ENCODE measurements around the gene ULK3.
A peak's percentile ranks its signal among the peaks of the same experiment; 100 is the strongest.
"Not testable (repeated sequence)": the region's sequence is repeated elsewhere in the genome, so short reads cannot be mapped to it uniquely, and the experiment has no call there.

The ULK3 gene, protein sequence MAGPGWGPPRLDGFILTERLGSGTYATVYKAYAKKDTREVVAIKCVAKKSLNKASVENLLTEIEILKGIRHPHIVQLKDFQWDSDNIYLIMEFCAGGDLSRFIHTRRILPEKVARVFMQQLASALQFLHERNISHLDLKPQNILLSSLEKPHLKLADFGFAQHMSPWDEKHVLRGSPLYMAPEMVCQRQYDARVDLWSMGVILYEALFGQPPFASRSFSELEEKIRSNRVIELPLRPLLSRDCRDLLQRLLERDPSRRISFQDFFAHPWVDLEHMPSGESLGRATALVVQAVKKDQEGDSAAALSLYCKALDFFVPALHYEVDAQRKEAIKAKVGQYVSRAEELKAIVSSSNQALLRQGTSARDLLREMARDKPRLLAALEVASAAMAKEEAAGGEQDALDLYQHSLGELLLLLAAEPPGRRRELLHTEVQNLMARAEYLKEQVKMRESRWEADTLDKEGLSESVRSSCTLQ

DNA sequence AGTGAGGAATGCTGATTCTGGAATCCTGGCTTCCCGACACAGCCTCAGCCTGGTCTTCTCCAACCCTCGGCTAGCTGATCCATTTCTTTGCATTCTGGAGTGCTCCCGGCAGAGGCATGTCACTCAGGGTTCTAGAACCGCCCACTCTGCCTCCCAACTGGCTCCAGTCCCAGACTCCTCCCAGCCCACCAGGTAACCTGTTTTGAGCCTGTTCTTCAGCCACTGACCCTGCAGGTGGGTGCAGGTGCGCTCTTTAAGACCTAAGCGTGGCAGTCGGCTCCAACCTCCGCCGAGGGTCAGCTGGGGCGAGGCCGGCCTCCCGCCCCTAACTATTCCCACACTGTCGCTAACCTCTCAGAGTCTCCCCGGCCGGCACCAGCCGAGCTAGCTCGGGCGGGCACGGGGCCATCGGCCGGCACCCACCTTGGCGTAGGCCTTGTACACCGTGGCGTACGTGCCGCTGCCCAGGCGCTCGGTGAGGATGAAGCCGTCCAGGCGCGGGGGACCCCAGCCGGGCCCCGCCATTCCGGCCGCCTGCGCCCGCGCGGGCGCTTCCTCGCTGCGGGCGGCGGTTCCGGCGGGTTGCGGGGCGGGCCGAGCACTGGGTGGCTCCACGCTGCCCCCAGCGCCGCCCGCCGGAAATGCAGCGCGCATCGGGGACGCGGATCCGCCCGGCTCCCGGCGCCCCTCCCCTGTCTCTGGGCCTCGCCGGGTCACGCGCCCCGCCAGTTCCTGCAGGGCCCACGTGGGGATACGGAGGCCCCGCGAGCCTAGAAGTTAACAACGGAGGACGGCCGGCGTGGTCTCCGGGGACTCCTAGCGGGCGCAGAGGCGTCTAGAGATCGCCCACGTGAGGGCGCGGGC is at the start of gene ULK3:
ULK3 (minus strand) TSS at position 576 of the 864 bp plus-strand sequence; CDS start at position 525, 51 bp downstream.
- peak; percentile 87 for DNase-seq

DNA sequence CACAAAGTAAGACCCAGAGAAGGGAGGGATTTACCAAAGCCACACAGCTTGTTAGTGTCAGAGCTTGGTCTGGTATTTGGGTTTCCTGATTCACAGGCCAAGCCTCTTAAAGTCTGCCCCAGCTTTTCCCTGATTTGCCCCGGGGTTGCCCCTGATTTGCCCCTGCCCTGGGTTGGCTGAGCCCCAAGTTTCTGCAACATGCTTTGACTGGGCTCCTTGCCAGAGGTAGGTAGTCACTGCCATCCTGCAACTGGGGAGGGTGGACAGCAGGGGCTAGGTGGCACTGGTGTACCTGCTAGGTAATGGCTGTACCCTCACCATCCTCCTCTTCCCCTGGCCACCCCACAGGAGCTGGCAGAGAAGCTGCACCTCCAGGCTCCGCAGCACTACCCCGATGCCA is 49.4 kb upstream of the ULK3 start:
- no peak for DNase-seq

DNA sequence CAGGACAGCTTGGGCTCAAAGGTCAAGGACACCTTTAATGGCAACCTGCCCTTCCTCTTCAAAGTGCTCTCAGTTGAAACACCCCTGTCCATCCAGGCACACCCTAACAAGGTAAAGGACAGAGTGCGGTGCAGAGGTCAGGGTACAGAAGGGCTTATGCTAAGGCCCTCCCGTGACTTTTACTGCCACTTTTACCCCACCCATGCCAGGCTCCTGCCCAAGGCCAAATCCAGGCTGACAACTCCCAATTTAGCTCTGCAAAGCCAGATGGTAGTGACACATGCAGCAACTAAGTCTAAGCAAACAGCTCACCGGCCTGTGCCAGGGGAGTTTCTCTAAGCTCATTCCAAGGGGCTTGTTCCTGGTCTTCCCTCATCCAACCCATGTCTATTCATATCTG is 48.5 kb upstream of the ULK3 start:
- DNase-seq: no peak

- peak; percentile 67 for DNase-seq
Observed at GRCh38 chr15:74890665-74890960, 47.7 kb upstream of the ULK3 start.

DNA sequence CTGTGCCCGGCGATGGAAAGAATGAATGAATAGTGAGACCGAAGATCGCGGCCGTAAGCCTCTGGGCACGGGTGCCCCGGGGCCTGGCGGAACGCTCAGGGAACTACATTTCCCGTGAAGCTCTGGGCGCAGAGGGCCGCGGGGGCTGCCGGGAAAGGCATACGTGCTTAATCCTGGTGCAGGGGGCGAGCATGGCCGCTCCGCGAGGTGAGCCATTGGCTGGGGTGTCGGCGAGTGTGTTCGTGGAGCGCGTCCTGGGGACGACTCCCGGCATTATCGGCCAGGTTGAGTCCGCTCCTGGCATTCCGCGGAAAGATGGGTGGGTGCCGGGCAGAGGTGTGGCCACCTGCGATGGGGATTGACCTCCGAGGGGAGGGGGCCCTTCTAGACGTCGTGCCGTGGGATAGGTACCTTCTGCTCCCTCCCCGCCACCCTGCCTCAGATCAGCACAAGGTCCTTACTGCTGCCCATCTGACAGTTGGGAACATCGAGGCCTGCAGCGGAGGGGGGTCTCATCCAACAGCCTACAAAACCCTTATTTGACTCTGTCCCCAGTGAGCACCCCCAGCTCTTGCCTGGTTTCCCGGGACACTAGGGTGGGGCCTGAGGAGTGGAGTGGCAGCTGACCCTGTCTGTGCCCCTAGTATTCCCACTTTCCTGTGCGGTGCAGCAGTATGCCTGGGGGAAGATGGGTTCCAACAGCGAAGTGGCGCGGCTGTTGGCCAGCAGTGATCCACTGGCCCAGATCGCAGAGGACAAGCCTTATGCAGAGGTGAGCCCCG is 47.1 kb upstream of the ULK3 start, which contains the start of gene MPI:
MPI (plus strand) TSS at position 160 of the 782 bp plus-strand sequence; CDS start at position 192, 32 bp downstream.
- peak; percentile 84 for DNase-seq

DNA sequence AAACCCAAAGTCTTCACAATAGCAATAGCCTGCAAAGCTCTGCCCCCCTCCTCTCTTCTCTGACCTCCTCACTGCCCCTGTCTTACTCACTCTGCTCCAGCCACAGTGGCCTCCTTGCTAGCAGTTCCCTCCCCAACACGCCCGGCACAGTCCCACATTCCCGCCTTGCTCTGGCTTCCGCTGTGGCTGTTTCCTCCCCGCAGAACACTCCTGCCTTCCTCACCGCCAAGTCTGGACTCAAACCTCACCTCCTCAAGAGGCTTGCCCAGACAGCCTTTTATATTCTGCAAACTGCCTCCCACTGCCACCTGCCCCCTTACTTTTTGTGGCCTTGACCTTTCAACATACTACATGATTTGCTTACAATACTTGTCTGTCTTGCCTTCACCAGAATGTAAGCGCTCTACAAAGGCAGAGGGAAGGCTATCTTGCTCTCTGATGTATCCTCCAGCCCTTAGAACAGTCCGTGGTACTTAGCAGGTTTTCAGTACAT is 46.5 kb upstream of the ULK3 start:
- peak; percentile 31 for DNase-seq

GRCh38 chr15:74888716-74889115 is 45.8 kb upstream of the ULK3 start:
- DNase-seq: no peak

- DNase-seq: not testable (repeated sequence)
Observed at GRCh38 chr15:74887537-74888193, 44.7 kb upstream of the ULK3 start.

GRCh38 chr15:74885461-74885860 is 42.5 kb upstream of the ULK3 start:
- DNase-seq: no peak

DNA sequence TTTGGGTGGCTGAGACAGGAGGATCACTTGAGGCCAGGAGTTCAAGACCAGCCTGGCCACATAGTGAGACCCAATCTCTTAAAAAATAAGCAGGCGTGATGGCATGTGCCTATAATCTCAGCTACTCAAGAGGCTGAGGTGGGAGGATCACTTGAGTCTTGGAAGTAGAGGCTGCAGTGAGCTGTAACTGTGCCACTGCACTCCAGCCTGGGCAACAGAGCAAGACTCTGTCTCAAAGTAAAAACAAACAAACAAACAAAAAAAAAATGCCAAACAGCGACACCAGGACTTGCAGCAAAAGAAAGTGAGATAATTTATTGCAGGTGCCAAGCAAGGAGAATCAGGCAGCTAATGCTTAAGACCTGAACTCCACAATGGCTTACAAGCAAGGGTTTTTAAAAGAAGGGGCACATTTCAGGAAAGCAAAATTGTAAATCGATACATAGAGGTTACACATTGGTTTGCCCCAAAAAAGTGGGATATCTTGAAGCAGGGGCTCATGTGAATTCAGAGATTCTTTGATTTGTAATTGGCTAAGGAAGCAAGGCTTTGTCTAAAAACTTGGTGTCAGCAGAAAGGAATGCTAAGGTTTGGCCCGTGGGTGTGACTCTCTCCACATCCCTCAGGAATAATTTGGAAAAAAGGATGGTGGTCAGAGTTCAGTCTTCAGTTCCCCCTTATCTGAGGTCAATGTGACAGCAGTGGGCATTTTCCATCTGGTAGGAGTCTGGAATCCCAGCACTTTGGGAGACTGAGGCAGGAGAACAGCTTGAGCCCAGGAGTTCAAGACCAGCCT is 41.7 kb upstream of the ULK3 start:
- no peak for DNase-seq

GRCh38 chr15:74882528-74882927 is 39.6 kb upstream of the ULK3 start:
- DNase-seq: no peak

GRCh38 chr15:74878273-74878672 is 35.3 kb upstream of the ULK3 start:
- no peak for DNase-seq

- DNase-seq: no peak
Observed at GRCh38 chr15:74873756-74874424, 30.9 kb upstream of the ULK3 start.

- peak; percentile 96 for DNase-seq
Observed at GRCh38 chr15:74873036-74873755, 30.2 kb upstream of the ULK3 start, which contains the start of gene SCAMP2. SCAMP2 (minus strand) TSS chr15:74873365; CDS start chr15:74873255, 110 bp downstream.

- no peak for DNase-seq
Observed at GRCh38 chr15:74872702-74873035, 29.7 kb upstream of the ULK3 start.

DNA sequence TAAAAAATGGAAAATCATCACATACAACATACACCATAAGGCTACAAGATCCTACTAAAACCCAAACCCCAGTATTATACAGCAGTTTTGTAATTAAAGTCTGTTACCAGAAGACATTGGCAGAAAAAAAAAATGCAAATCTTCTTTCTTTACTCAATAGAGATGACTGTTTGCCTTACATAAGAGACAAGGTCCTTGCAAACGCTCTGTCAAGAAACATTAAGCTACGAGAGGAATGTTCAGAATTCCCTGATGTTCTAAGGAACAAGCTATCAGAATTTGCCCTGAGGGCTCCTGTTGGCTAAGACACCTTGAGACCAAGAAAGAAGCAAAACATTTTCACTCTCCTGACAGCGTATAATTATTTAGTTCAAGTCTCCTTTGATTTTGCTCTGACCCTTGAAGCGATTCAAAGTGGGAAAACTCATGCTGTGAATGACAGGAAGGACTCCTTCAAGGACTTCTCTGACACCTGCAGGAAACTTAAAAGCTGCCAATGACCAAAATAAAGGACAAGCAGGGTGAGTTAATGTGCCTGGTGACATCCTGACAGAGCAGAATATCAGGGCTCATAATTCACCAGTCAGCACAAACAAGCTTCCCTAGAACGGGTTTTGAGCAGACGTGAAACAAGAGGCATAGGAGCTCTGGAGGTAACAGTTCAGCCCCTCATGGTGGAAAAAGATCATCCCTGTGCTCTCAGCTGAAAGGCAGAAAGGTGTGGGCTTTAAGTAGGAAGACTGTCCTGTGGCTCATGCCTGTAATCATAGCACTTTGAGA is 27.7 kb upstream of the ULK3 start:
- DNase-seq: no peak

GRCh38 chr15:74869726-74870407 is 26.9 kb upstream of the ULK3 start:
- DNase-seq: peak; percentile 84

GRCh38 chr15:74869372-74869725 is 26.4 kb upstream of the ULK3 start:
- DNase-seq: no peak

DNA sequence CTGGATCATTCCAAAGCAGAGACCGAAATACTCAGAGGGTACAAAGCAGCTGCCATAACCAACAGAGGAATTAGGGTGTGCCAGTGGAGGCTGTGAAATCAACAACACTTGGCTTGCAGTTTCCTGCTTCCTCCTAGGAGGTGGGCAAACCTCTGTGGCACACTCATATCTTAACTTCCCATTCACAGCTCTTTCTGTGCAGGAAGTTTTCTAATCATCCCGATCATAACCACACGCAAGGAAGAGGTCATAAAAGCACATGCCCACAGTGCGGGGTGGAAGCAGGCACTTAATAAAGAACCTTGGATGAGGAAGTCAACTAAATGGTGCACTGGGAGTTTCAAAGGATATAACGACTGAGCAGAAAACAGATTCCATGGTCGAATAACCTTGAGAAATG is 25.1 kb upstream of the ULK3 start:
- peak; percentile 72 for DNase-seq

All from hematopoietic multipotent progenitor cell treated with erythropoietin and hydrocortisone succinate and interleukin-3 and kit ligand, for 8 days (in vitro differentiated cells).